NCI-H345 treated with DMSO at 0.1 percent for 48 hours (cell line): ENCODE measurements around the gene PDZK1.
A peak's percentile ranks its signal among the peaks of the same experiment; 100 is the strongest.
"Not testable (repeated sequence)": the region's sequence is repeated elsewhere in the genome, so short reads cannot be mapped to it uniquely, and the experiment has no call there.

Source experiments
- DNase-seq: peaks from one replicate; lab custom pipeline; 2025; ENCODE audit not compliant: unreplicated experiment; lab: John Stamatoyannopoulos, UW

The PDZK1 gene

GRCh38 chr1:145707183-145707867 lies at the start of gene PDZK1:
Gene PDZK1 (minus strand): TSS chr1:145707368. CDS start chr1:145688021, 19,347 bp downstream.
- DNase-seq, result no peak

DNA sequence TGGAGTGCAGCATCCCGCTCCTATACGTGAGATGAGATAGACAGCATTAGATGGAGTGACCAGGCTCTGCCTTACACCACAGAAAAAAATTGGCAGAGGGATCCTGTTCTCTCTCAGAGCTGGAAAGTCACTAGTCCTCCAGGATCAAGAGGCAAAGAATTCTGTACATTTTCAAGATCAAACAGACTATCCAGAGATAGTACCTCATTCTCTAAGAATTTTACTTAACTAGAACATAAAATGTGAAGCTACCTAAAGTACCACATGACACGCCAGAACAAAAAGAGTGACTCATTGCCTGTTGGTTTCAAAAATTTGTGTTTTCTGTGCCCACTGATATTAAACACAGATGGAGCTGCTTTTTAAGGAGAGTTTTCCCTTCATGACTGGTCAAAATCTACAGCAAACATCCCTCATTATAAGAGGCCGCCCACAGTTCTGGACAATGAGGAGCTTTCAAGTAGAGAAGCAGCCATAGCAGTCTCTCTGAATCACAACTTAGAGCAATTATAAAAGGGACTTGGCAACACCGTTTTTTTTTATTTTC lies 44.4 kb upstream of the PDZK1 start:
- no peak for DNase-seq

DNA sequence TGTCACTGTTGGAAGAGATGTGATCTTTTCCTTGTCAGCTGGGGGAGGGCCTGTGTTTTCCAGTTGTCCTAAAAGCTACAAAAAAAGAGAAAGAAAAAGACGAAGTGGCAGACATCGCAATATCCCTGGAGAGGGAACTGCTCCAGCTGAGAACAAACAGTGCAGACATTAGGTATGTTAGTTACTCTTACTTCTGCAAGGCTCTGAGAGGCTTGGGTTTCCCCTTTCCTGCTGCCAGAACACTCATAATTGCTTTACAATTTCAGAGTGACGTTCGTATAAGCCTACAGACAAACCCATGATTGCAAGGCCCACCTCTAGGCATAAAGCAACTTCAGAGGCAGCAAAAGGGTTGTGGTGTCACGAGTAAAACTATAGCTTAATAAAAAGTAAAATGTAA lies 43.3 kb upstream of the PDZK1 start:
- no peak for DNase-seq

DNA sequence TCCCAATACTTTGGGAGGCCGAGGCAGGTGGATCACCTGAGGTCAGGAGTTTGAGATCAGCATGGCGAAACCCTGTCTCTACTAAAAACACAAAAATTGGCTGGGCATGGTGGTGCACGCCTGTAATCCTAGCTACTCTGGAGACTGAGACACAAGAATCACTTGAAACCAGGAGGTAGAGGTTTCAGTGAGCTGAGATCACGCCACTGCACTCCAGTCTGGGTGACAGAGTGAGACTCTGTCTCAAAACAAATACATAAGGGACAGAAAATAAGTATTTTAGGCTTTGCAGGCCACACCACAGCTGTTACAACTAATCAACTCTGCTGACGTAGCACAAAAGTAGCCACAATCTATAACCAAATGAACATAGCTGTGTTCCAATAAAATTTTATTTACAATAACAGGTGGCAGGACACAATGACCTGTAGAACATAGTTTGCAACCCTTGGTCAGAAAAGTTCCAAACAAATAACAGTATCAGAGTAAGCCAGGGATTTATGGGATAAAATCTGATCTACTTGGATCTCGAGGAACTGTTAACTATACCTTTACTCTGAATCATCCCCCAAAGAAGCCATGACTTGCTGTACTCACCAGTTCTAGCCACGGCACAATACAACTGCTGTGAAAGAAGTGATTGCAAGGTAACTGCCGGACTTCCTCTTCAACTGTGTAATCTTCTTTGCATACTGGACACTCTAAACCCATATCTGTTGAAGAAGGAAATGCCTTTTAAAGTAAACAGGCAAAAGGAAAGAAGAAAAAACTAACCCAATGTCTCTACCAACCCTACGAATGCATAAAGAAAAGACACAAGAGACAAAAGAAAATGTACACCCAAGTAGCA lies 40.5 kb upstream of the PDZK1 start:
- DNase-seq, result no peak

DNA sequence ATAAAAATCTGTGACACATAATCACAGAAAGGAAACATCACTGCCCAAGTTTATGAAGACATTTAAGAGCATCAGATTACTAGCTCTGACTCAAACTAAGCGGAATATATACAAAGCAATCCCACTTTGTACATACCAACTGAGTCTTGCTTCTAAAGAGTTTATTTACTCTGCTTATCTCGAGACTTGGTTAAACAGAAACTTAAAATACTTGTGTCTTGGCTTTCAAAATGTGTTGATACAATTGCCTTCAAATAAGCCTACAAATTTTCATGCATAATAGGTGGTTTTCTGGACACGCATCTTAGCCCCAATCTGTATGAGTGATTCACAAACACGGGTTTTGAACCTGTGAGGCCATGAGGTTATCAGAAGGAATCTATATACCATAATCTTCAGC lies 33.1 kb upstream of the PDZK1 start:
- DNase-seq, result no peak

- no peak for DNase-seq
Measured at GRCh38 chr1:145736191-145736590, 29.0 kb upstream of the PDZK1 start.

DNA sequence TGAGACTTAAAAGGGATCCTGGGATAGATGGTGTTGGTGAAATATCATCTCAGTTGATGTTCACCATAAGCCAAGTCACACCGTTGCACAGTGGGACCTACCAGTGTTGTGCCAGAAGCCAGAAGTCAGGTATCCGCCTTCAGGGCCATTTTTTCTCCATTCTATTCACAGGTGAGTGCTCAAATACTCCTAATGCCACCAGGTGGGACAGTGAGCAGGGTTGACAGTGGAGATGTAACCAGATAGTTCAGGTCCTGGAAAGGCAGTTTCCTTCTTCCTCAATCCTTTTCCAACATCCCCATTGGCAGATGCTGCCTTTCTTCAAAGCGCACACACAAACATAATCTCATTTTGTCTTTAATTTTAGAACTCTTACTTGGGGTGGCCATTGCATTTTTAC lies 23.7 kb upstream of the PDZK1 start:
- DNase-seq, result no peak

DNA sequence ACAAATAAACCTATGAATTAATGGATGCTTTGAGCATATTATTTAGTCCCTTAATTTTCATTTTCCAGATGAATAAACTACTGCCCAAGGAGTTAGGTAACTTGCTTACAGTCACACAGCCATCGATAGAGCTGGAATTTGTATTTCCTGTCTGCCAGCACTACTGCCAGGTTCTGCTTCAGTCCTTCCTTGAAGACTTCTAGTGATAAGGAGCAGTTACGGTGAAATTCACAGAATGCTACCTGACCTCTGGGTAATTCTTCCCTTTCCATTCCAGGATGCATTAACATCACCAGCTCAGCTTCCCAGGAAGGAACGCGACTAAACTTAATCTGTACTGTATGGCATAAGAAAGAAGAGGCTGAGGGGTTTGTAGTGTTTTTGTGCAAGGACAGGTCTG lies 23.3 kb upstream of the PDZK1 start:
- no peak for DNase-seq

- DNase-seq, result no peak
Measured at GRCh38 chr1:145729666-145730436, 22.7 kb upstream of the PDZK1 start.

DNA sequence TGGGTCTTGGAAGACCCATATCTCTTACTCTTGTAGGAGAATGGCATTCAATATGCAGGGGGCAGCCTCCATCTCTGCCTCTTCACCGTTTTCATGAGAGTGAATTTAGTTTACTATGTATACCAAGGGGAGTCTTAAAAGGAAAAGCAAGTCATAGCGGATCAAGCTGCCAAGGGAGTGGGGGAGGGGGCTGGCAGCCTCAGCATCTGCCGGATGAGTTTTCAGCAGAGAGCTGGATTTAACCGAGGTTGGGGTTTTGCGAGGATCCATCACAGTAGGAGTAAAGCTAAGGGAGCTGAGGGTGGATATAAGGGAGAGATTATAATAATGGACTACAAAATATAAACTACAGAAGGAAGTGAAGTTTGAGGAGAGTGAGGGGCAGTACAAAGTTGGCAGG lies 22.0 kb upstream of the PDZK1 start:
- DNase-seq, result no peak

- not testable (repeated sequence) for DNase-seq
Measured at GRCh38 chr1:145726193-145726592, 19.0 kb upstream of the PDZK1 start.

GRCh38 chr1:145720878-145721671 lies 13.9 kb upstream of the PDZK1 start:
- DNase-seq, result peak; percentile 85

GRCh38 chr1:145720556-145720877 lies 13.3 kb upstream of the PDZK1 start:
- no peak for DNase-seq

DNA sequence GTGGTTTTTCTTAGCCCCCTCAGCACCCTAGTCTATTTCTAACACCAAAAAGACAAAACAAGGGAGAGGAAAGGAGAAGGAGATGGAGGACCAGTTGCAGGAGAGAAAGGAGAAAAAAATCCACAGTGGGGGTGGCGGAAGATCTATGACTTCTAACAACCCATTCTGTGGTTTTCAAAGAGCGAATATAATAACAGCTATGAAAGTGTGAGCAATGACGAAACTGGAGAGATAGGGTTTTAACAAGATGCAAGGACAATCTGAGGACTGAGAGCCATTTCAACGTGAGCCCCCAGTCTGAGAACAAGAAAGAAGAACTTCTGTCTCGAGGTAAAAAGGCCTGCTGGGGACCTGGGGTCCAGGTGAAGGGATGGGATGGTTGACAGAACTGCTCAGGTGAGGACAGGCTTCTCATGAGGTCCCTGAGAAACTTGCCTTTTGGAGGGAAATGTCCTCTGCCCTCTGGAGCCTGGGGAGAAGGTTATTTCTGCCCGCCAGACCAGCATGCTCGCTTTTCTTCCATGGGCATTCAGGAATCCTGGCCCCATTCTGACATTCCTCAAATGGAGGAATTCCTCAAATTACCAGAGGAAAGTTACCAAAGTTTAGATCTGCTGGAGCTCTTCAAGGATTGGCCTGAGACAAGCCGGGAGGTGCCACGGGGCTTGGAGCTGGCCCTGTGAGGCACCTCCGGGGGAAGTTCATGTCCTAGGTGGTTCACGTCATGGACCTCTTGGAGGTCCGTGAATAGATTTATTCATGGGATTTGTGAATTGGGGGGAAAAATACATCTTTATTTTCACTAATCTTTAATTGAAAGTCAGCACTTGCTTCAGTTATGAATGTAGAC lies 12.3 kb upstream of the PDZK1 start, which contains the start of gene CD160:
Gene CD160 (plus strand): TSS at position 270 of the 850 bp plus-strand sequence. CDS start 8,829 bp downstream, outside the sequence.
- DNase-seq, result no peak

DNA sequence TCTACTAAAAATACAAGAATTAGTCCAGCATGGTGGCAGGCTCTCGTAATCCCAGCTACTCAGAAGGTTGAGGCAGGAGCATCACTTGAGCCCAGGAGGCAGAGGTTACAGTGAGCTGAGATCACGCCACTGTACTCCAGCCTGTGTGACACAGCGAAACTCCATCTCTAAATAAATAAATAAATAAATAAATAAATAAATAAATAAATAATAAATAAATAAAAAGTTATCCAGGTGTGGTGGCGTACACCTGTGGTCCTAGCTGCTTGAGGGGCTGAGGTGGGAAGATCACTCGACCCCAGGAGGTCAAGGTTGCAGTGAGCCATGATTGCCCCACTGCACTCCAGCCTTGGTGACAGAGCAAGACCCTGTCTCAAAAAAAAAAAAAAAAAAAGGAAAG lies 11.3 kb upstream of the PDZK1 start:
- DNase-seq, result not testable (repeated sequence)

- DNase-seq, result no peak
Measured at GRCh38 chr1:145717833-145718232, 10.7 kb upstream of the PDZK1 start.

DNA sequence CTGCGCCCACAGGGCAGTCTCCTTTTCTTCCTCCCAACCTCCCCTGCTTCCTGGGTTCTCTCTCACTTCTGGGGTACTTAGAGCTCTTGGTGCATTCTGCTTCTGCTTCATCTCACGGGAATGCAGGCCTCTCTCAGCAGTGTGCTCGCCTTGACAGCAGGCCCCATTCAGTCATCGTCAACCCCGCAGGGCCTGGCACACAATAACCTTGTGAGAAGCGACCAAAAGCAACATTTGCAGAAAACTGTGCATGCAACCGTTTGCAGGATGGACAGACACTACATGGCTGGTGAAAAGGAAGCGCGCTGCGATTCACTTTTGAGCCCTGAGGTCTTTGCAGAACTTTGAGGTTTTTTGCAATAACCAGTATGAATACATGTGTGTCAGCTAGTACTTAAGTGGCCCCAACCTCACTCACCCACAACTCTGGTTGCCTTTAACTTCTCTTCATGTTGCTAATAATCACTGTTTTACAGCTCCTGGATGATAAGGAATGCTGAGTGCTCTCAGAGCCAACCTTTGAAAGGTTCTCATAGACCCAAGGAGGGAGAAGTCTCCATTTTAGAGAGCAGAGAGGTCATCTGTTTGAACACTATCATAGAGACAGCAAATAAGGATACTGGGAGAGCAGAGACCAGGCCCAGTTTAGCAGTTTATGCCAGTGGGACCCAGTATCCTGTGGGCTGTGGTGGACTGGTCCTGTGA lies 9.6 kb upstream of the PDZK1 start:
- DNase-seq, result no peak

- no peak for DNase-seq
Measured at GRCh38 chr1:145714524-145715111, 7.5 kb upstream of the PDZK1 start.

DNA sequence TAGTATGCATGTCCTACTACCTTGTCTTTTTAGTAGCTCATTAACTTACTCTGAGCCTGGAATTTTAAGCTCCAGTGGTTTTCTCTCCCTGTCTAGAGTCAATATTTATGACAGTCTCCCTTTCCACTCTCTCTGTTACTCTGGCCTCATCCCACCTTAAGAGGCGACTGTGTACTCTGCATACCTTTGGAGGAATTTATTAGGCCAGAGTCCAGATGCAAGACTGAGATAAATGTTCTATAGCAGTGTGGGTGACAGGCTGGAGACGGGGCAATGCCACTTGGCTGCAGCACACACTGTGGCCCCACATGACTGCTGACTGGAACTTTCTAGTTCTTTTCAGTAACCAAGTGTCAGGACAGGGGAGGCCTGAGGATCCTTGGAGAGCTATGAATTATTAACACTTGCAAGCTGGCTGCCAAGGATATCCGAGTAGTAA lies 4.1 kb upstream of the PDZK1 start:
- DNase-seq, result no peak
